GM19468 (cell line): ENCODE results near the gene CNGA2.

ENCODE experiments used
- ATAC-seq: cut with Tn5 transposase; IDR thresholded peaks from one replicate; pipeline ENCODE4 v1.9.1; 2021; ENCODE audit warnings: mild to moderate bottlenecking, moderate library complexity, moderate number of reproducible peaks; ENCODE audit not compliant: unreplicated experiment; ENCODE audit errors: extremely low read depth

The CNGA2 gene

DNA sequence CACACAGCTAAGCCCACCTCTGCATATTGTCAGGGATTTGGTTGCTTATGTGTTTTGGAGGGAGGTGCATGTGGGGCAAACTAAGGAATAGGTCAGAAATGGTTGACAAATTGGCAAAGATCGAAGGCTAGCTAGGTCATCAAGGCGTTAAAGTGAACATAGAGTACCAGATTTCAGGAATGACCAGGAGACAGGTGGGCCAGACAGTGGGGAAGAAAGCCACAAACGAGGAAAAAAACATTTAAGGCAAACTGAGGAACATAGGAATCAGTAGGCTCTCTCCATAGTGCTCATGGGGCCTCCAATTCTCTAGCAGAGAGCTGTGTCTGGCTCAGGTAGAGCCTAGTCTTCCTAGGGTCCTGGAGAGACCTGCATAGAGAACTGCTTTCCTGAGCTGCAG lies 57.4 kb downstream of the CNGA2 start:
- no peak for ATAC-seq

DNA sequence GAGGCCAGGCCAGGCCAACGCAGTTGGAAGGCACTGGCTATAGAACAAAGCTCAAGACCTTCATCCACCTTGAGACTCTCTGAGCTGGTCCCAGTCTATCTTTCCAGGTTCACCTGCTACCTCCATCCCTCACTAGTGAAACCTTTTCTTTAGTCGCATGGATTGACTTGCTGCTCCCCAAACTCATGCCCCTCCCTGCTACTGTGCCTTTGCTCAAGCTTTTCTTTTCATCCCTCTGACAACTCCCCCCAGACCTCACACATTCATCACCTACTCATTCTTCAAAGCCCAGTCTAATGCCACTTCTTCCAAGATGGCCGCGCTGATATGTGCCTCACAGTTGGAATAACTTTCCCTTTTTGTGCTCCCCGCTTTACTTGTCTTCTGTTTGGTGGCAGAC lies 58.0 kb downstream of the CNGA2 start:
- no peak for ATAC-seq

- no peak for ATAC-seq
Observed at GRCh38 chrX:151793886-151794285, 59.3 kb downstream of the CNGA2 start.
